SK-N-SH (cell line): Measurements from ENCODE around the gene PPP1R13L. TPM values are rescaled to one million over a fixed set of nuclear protein-coding genes. Genes with fewer than 3 reads are reported as not detected.

ENCODE experiments used
- CTCF ChIA-PET: fragments of 300-600, 350-600 bp; formaldehyde crosslinking; extraction: SDS; loops from one replicate; lab custom pipeline; 2021; lab: Yijun Ruan, JAX
- POLR2A ChIA-PET: fragments of 350-600 bp; sonication (Branson Sonifier 250); formaldehyde crosslinking; extraction: SDS; loops from one replicate; lab custom pipeline; 2020; ENCODE audit warnings: antibody characterized with exemption, inconsistent platforms; lab: Yijun Ruan, JAX
- DNase-seq: peaks from one replicate; pipeline ENCODE4 v3.0.0; 2012
- H2AFZ ChIP-seq: fragments of 200-600 bp; sonication (generic); 2 replicates; pipeline ENCODE4 v1.8.1; 2016; ENCODE audit warnings: antibody characterized with exemption, mild to moderate bottlenecking, low read depth
- H3F3A ChIP-seq: fragments of 200-600 bp; sonication (generic); replicated peaks from 2 replicates; pipeline ENCODE3; 2016; ENCODE audit warnings: antibody characterized with exemption, mild to moderate bottlenecking; ENCODE audit not compliant: insufficient read depth
- H3K27ac ChIP-seq, 2 experiments: fragments of 200-500 bp in 1 of 2; fragments of 200-600 bp in 1 of 2; sonication (Bioruptor generic) in 1 of 2; sonication (generic), shearing (Covaris generic) in 1 of 2; 2 replicates each; pipeline versions ENCODE4 v1.5.1 to v1.6.1; 2014 to 2016; ENCODE audit warnings: low read depth in 2 of 2, inconsistent platforms in 1 of 2, low read length in 1 of 2, mild to moderate bottlenecking in 1 of 2, mixed read lengths in 1 of 2
- H3K27me3 ChIP-seq: fragments of 200-600 bp; sonication (generic), shearing (Covaris generic); 2 replicates; pipeline ENCODE4 v1.6.1; 2016; ENCODE audit warnings: mixed run types; ENCODE audit not compliant: insufficient read depth
- H3K36me3 ChIP-seq, 2 experiments: fragments of 200-500 bp in 1 of 2; fragments of 200-600 bp in 1 of 2; sonication (Bioruptor generic) in 1 of 2; sonication (generic) in 1 of 2; replicated peaks in 1 of 2; 2 replicates each; pipeline versions ENCODE3 to v1.5.1; 2014 to 2016; ENCODE audit warnings: low read length in 1 of 2, mild to moderate bottlenecking in 1 of 2; ENCODE audit not compliant: insufficient read depth in 2 of 2, control insufficient read depth in 1 of 2
- H3K4me1 ChIP-seq, 2 experiments: fragments of 200-500 bp in 1 of 2; fragments of 200-600 bp in 1 of 2; sonication (Bioruptor generic) in 1 of 2; sonication (generic), shearing (Covaris generic) in 1 of 2; 2 replicates each; pipeline versions ENCODE4 v1.5.1 to v1.6.1; 2014 to 2016; ENCODE audit warnings: low read depth in 1 of 2, low read length in 1 of 2, mixed run types in 1 of 2; ENCODE audit not compliant: insufficient read depth in 2 of 2, control insufficient read depth in 1 of 2
- H3K4me2 ChIP-seq: fragments of 200-600 bp; sonication (generic), shearing (Covaris generic); 2 replicates; pipeline ENCODE4 v1.6.1; 2017; ENCODE audit warnings: mixed run types
- H3K4me3 ChIP-seq, 2 experiments: fragments of 200-500 bp in 1 of 2; fragments of 200-600 bp in 1 of 2; sonication (Bioruptor generic) in 1 of 2; sonication (generic), shearing (Covaris generic) in 1 of 2; 2 replicates each; pipeline versions ENCODE4 v1.5.1 to v1.8.1; 2014 to 2016; ENCODE audit warnings: low read depth in 2 of 2, inconsistent platforms in 1 of 2, low read length in 1 of 2, mild to moderate bottlenecking in 1 of 2, mixed read lengths in 1 of 2, moderate library complexity in 1 of 2
- H3K79me2 ChIP-seq: fragments of 200-600 bp; sonication (generic); 2 replicates; pipeline ENCODE4 v1.8.1; 2017; ENCODE audit warnings: mild to moderate bottlenecking; ENCODE audit not compliant: insufficient read depth
- H3K9ac ChIP-seq: fragments of 200-600 bp; sonication (generic); 2 replicates; pipeline ENCODE4 v1.6.1; 2017; ENCODE audit warnings: mixed run types
- H3K9me2 ChIP-seq: fragments of 200-600 bp; sonication (generic); 2 replicates; pipeline ENCODE4 v1.6.1; 2017; ENCODE audit warnings: mixed run types
- H3K9me3 ChIP-seq: fragments of 200-600 bp; sonication (generic); 2 replicates; pipeline ENCODE4 v1.6.1; 2017; ENCODE audit warnings: mixed run types, mild to moderate bottlenecking, moderate library complexity
- H4K20me1 ChIP-seq: fragments of 200-600 bp; sonication (generic); 2 replicates; pipeline ENCODE4 v1.6.1; 2017; ENCODE audit warnings: mild to moderate bottlenecking, mixed run types; ENCODE audit not compliant: insufficient read depth
- CTCF ChIP-seq: fragments of 200-600 bp; sonication (generic); IDR thresholded peaks from 2 replicates; pipeline ENCODE4 v1.6.1; 2017; ENCODE audit warnings: antibody characterized with exemption, mild to moderate bottlenecking, moderate library complexity
- EP300 ChIP-seq, 2 experiments: IDR thresholded peaks; 2 replicates each; pipeline versions ENCODE4 v1.4.0 to v1.6.1; 2012; ENCODE audit warnings: borderline replicate concordance in 1 of 2, low read depth in 1 of 2, low read length in 1 of 2
- EZH2phosphoT487 ChIP-seq: fragments of 200-600 bp; sonication (generic); IDR thresholded peaks from 2 replicates; pipeline ENCODE4 v1.6.1; 2017; ENCODE audit warnings: low read depth, mixed run types, mild to moderate bottlenecking, antibody characterized with exemption, moderate library complexity, borderline replicate concordance
- FOSL2 ChIP-seq: IDR thresholded peaks from 2 replicates; pipeline ENCODE4 v1.4.0; 2012; ENCODE audit warnings: low read depth, mild to moderate bottlenecking, moderate library complexity, borderline replicate concordance
- FOXM1 ChIP-seq: IDR thresholded peaks from 2 replicates; pipeline ENCODE4 v1.4.0; 2012; ENCODE audit warnings: low read depth, mild to moderate bottlenecking
- GATA2 ChIP-seq: sonication (generic); formaldehyde crosslinking; IDR thresholded peaks from 2 replicates; pipeline ENCODE4 v1.5.0; 2020; ENCODE audit warnings: mild to moderate bottlenecking, missing genetic modification reagents
- JUND ChIP-seq: IDR thresholded peaks from 2 replicates; pipeline ENCODE4 v1.4.0; 2012
- MAX ChIP-seq: IDR thresholded peaks from 2 replicates; pipeline ENCODE4 v1.4.0; 2012; ENCODE audit warnings: low read depth
- MEF2A ChIP-seq: IDR thresholded peaks from 2 replicates; pipeline ENCODE4 v1.4.0; 2012; ENCODE audit warnings: low read depth, borderline replicate concordance
- NFIC ChIP-seq: IDR thresholded peaks from 2 replicates; pipeline ENCODE4 v1.4.0; 2012; ENCODE audit warnings: borderline replicate concordance
- POLR2AphosphoS5 ChIP-seq: IDR thresholded peaks from 2 replicates; pipeline ENCODE4 v1.6.1; 2012; ENCODE audit warnings: low read depth, low read length
- TAF1 ChIP-seq: IDR thresholded peaks from 2 replicates; pipeline ENCODE4 v1.6.1; 2012; ENCODE audit warnings: low read depth, mild to moderate bottlenecking, low read length, moderate library complexity, borderline replicate concordance
- TEAD4 ChIP-seq: IDR thresholded peaks from 2 replicates; pipeline ENCODE4 v1.4.0; 2012; ENCODE audit warnings: mild to moderate bottlenecking, borderline replicate concordance; ENCODE audit not compliant: insufficient read depth
- USF1 ChIP-seq: IDR thresholded peaks from 2 replicates; pipeline ENCODE4 v1.4.0; 2012; ENCODE audit warnings: low read depth, borderline replicate concordance
- YY1 ChIP-seq: IDR thresholded peaks from 2 replicates; pipeline ENCODE4 v1.4.0; 2012; ENCODE audit warnings: low read depth, mild to moderate bottlenecking
- WGBS: methylation state at CpG from one replicate; pipeline ENCODE4 v1.1.6; 2017; ENCODE audit warnings: low lambda C conversion rate; 5-methylcytosine and 5-hydroxymethylcytosine counted together
- polyA plus RNA-seq, 3 experiments: library from polyadenylated mRNA; depleted of rRNA; stranded (reverse); fragments of >200 nt; gene quantifications; 2 replicates each; pipeline ENCODE4 v1.2.3, GENCODE V29; 2012
- TF ChIP-seq, protein P1 (sequence below): fragments of 150-350 bp; IDR thresholded peaks from 2 replicates; pipeline ENCODE4 v1.6.1; 2016; ENCODE audit warnings: mild to moderate bottlenecking, low read depth, low read length

The PPP1R13L gene
- polyA plus RNA-seq, 1 of the 3 experiments (the other 2 are of a cell fraction) = 18.0 TPM

DNA sequence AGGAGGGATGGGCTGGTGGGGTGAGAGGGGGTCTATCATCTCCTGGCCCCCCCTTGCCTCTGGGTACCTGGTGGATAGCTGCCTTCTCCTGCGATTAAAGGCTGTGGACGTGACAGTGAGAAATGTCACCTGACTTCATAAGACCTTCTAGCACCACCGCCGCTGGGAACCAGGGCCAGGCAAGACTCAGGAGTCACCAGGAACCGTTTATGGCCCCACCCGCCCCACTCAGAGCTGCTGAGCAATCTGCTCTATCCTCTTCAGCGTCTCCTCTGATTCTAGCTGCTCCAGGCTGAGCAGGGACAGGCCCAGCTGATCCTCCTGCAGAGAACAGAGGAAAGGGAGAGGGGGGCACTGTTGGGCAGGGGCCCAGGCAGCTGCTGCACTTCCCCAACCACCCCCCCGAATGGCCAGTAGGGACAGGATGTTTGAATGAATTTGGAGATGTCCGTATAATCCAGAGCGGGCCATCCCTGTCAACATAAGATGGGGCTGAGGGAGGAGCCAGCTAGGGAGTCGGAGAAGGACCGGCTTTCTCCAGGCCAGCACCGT lies 53.4 kb downstream of the PPP1R13L start:
- Histone ChIP-seq H3K27ac (no peak overlapping the region), H3K36me3 (peaks cover 10 to 45% of the 10 kb centered on the region in 2 experiments), H3K4me2 (no peak overlapping the region), H4K20me1 (no peaks in the 10 kb centered on the region), H3K4me1 (no peaks in the 10 kb centered on the region; a peak in 1 of 4 replicates), H3K9ac (no peak overlapping the region), H3K9me3 (no peaks in the 10 kb centered on the region), H3K79me2 (no peaks in the 10 kb centered on the region), H3K27me3 (no peaks in the 10 kb centered on the region), H3F3A (peaks cover 3% of the 10 kb centered on the region), H2AFZ (no peak overlapping the region), H3K4me3 (no peak overlapping the region), H3K9me2 (no peaks in the 10 kb centered on the region)
- no peak for TF ChIP-seq MEF2A
- TF ChIP-seq NFIC = no peak
- TF ChIP-seq GATA2 (CRISPR knock-in tag) = no peak
- TF ChIP-seq, protein P1, sequence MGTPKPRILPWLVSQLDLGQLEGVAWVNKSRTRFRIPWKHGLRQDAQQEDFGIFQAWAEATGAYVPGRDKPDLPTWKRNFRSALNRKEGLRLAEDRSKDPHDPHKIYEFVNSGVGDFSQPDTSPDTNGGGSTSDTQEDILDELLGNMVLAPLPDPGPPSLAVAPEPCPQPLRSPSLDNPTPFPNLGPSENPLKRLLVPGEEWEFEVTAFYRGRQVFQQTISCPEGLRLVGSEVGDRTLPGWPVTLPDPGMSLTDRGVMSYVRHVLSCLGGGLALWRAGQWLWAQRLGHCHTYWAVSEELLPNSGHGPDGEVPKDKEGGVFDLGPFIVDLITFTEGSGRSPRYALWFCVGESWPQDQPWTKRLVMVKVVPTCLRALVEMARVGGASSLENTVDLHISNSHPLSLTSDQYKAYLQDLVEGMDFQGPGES = no peak
- no peak for TF ChIP-seq MAX
- no peak for TF ChIP-seq FOXM1
- no peak for TF ChIP-seq EP300 (IDR thresholded peaks at IDR 0.05; ENCODE audit: borderline replicate concordance in 1 of 2, low read depth in 1 of 2, low read length in 1 of 2)
- TF ChIP-seq TEAD4 = no peak
- TF ChIP-seq FOSL2 = no peak
- TF ChIP-seq EZH2phosphoT487 = no peak
- TF ChIP-seq TAF1 = no peak
- TF ChIP-seq POLR2AphosphoS5 = no peak
- no peak for TF ChIP-seq USF1
- no peak for DNase-seq
- WGBS = 83% methylated on average over 9 of the region's 13 CpGs
- POLR2A ChIA-PET = no interaction called here
- CTCF ChIA-PET = interaction anchor here (5.1 kb wide), 1 partner anchor 13 kb away, joined by 30 read pairs; no protein-coding TSS in a partner anchor

DNA sequence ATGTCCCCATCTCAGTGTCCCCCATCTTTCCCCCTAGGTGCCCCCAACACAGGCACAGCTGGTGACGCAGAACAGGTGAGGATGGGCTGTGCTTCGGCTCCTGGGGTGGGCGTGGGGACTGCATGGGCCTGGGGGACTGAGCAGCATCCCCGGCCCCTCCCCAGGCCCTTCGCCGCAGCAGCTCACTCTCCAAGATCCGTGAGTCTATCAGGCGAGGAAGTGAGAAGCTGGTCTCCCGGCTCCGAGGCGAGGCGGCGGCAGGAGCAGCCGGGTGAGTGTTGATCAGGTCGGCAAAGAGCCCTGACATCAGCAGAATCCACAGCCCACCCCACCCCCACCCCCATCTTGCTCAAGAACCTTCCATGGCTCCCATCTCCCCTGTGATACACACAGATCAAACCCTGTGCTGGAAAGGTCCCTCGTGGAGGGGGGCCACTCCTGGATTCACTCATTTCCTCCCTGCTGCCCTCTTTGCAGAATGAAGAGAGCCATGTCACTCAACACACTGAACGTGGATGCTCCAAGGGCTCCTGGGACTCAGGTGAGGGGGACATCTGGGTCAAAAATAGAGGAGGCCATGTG lies 54.3 kb downstream of the PPP1R13L start:
- no peaks in the 10 kb centered on the region for H3K27me3 ChIP-seq
- H3K36me3 ChIP-seq = peaks cover 4 to 45% of the 10 kb centered on the region in 2 experiments
- H2AFZ ChIP-seq = no peak overlapping the region
- no peak overlapping the region for H3K9ac ChIP-seq
- H3K4me1 ChIP-seq = no peaks in the 10 kb centered on the region; a peak in 1 of 4 replicates
- no peaks in the 10 kb centered on the region for H3K79me2 ChIP-seq
- CTCF ChIA-PET = interaction anchor here (5.1 kb wide), 1 partner anchor 12 kb away, joined by 30 read pairs; no protein-coding TSS in a partner anchor
- 99% methylated on average over 14 of the region's 17 CpGs for WGBS
- peak; percentile 32 for DNase-seq
- H3K4me2 ChIP-seq = no peak overlapping the region
- TF ChIP-seq GATA2 (CRISPR knock-in tag) = no peak
- TF ChIP-seq EP300 (IDR thresholded peaks at IDR 0.05; ENCODE audit: borderline replicate concordance in 1 of 2, low read depth in 1 of 2, low read length in 1 of 2) = no peak
- TF ChIP-seq JUND = no peak
- TF ChIP-seq YY1 = no peak
- TF ChIP-seq CTCF = no peak
- no peaks in the 10 kb centered on the region for H4K20me1 ChIP-seq
- POLR2A ChIA-PET = no interaction called here
- no peak overlapping the region for H3K27ac ChIP-seq
- no peak overlapping the region for H3K4me3 ChIP-seq
- H3F3A ChIP-seq = peaks cover 3% of the 10 kb centered on the region
- H3K9me3 ChIP-seq = no peaks in the 10 kb centered on the region
- no peaks in the 10 kb centered on the region for H3K9me2 ChIP-seq
